NCI-H510A treated with DMSO at 0.1 percent for 48 hours (cell line): ENCODE results near the gene BTG1.
"Not testable (repeated sequence)": the region's sequence is repeated elsewhere in the genome, so short reads cannot be mapped to it uniquely, and the experiment has no call there.

Experiments used
- DNase-seq: peaks from one replicate; lab custom pipeline; 2025; lab: John Stamatoyannopoulos, UW

Gene BTG1

DNA sequence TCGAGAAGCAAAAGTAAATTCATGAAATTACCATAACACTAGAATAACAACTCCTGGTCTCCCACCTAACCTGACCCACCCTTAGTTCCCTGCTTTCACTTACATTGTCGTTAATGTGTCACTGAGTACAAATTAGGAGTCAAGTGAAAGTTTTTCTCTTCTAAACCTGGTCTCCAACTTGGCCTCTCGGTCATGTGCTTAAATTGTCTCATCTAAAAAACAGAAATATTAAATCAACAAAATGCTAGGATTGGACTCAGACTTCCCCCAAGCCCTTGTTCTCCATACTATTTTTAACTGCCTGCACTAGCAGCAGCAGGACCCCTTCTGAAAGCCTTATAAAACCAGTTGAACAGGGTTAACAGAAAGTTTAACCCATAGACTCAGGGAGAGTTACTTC is 1.8 kb upstream of the BTG1 start:
- DNase-seq: no peak

DNA sequence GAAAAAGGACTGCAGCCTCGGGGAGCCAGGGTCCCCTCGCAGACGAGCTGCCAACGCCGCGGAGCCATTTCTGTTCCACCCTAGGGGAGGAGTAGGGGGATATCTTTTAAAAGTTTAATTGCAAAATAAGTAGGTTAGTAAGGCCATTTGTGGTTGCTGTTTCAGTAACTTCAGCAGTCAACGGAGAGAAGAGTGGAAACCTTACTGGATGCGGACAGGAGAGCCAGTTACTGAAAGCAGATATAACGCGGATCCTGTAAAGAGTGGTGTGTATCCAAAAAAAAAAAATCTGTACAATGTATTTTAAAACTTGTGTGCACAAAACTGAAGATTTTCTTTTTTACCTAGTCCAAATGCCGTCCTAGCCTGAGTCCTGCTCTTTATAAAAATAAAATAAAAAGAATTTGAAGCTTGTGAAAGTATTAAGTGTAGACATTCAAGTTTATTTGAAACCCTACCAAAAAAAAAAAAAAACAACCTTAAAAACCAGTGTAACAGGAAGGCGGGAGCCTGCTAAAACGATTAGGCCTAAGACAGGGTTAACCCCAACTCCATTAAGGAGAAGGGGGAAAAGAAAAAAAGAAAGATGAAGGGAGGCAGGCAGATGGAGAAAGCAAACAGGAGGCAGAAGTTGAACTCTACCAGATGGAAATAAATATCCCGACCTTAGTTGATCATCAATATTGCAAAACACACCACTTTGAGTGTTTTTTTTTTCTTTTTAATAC is 1.0 kb upstream of the BTG1 start:
- DNase-seq: peak; percentile 67

DNA sequence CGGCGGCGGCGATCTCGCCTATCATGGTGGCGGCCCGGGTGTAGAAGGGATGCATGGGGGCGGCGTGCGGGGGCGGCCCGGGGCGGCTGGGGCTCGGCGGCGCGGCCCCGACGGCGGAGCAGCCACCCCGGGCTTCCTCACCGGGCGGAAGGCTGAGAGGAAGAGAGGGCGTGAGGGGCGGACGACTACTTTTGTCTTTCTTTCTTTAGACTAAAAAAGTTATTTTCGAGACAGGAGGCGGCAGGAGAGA is 240 bp downstream of the BTG1 start:
- DNase-seq: no peak

DNA sequence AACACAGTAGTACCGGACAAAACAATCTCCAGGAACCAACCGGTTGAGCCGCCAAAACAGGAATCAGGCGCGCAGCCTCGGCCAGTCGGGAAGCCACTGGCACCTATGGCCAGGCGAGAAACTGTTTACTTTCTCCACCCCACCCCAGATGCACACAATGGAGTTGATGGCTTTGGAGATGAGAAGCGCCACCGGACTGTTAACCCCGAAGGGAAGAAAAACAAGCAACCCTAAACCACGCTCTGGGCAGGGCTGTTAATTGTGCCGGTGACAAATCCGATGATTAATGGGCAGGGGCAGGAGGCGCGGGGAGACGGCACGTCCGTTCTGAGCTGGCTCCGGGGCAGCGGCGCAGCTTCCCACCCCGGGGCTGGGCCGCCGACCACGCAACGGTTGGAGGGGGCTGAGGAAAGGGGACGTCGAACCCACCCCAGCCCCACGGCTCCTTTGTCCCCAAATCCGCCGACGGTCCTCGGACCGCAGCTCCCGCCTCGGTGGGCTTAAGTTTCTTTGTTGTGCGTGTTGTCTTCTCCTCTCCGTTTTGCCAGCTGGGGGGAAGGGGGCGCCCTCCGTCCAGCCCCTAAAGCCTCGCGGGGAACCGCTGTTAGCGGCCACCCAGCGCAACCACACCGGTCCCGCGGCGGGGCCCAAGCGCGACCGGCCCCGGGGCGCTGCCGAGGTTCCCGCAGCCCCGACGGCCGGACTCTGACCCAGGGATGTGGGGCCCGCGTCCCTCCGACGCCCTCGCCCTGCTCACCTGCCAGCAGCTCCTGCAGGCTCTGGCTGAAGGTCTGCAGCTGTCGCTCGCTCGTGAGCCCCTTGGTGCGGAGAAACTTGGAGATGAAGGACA is 790 bp downstream of the BTG1 start:
- peak; percentile 80 for DNase-seq

DNA sequence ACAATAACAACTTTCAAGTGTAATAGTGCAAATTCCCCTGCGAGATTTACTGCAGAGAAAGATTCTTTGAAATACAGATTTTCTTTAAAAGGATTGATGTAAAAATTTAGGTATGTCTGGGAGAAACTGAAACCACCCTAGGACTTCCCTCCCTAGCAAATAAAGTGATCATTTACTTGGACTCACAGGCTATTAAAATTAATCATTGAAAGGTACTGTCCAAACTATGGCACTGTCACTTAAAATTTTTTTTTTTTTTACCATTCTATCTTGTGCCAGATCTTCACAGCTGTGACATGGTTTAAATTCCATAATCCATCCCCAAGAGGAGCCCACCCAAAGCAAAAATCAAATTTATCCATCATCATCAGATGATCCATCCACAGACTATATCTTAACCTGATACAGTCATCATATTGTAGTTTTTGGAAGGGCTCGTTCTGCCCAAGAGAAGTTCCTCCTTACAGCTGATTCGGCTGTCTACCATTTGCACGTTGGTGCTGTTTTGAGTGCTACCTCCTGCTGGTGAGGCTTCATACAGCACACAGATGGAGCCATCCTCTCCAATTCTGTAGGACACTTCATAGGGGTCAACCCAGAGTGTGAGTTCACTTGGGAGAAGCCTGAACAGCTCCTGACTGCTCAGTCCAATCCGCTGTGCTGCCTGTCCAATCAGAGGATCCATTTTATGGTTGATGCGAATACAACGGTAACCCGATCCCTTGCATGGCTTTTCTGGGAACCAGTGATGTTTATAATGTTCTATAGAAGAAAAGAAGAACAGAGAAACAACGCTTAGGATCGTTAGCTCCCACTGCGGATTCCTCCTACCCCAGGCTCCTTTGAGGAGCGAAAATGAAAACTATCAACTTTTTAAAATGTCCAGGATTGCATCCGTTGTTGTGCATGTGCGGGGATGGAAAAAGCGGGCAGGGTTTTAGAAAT is 1.7 kb downstream of the BTG1 start:
- peak; percentile 88 for DNase-seq

DNA sequence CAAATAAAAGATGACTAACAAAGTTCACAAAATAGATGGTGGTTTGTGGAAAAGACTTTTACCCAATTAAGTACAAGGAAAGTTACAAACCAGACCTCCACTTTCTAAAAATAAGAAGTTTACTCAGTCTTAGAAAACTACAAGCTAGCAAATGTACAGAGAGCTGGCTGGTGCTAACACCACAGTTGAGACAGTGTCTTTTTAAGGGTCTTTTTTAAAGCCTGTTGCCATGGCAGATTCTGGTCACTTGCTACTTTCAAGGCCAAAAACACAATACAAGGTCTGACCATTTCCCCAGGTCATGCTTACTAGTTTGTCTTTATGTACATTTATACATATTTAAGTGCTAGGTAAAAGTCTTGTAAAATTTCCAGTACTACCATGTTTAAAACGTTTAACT is 2.4 kb downstream of the BTG1 start:
- DNase-seq: no peak

DNA sequence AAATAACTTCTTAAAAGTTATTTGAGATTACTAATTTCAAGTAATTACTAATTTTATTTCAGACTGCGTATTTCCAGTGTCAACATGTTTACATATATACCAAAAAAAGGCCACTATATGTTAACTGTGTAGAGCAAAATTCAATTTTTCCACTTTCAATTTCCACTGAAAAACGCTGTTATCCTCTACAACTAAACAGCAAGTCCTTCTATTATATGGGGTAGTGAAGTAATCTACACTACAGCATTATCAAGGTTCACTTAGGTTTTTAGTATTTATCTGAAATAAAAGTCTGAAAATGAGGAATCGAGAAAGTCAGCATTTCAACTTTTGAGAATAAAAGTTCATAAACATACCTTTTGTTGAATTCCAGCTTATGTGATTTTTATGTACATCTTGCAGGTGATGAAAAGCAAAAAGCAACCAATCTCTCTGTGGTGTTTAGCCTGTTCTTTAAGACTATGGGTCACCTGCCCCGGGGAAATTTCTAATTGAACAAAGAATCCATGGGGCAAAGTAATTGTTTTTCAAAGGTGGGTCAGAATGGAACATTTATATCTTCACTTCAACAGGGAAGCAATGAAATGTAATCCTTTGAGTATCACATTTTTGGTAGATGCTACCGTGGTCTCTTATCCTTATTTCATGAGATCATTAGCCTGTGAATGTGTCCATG is 3.3 kb downstream of the BTG1 start:
- no peak for DNase-seq

DNA sequence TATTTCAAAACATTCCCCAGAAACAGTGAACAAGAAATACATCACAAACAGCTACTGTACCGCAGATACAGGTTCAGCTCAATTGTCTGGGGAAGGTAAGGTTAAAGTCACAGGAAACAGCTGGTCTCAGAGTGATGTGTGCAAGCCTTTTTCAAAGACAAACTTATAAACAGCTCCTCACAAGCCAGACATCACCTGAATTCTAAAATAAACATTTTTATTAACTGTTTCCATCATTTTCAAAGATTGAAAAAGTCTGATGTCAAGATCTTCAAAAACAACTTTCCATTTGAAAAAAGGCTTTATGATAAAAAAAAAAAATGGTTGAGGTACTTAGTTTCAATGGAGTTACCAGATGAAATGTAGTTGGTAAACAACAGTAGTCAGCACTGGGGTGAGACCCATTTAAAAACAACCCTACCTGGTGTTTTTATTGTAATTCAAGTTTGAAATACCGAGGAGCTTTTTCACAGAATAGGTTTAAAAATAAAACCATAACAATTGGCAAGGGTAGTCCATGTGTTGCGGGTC is 4.0 kb downstream of the BTG1 start:
- peak; percentile 24 for DNase-seq

DNA sequence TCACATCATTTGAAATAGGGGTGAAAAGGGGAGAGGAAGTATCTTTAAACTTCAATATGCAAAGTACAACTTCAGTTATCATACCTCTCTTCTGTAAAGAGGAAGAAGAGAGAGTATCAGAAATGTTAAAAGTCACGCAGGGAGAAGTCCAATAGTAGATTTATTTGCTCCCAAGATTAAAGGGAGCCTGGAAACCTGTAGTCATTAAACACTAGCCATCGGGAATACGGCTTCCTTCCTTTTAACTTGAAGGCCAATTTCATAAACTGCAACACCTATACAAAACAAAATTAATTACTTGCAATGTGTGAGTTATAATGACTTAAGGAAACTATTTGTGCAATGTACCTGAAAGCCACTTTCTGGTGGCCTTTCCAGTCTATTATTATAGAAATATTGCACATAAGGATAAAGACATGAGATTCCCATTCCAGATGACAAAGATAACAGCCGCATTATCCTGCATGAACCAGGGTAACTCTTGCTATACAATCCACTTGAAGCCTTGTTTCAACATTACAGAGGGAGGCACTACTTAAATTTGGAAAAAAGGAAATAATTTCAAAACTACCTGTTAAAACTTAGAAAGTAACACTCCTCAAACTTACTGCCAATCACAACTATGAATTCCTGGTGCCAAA is 4.6 kb downstream of the BTG1 start:
- no peak for DNase-seq

DNA sequence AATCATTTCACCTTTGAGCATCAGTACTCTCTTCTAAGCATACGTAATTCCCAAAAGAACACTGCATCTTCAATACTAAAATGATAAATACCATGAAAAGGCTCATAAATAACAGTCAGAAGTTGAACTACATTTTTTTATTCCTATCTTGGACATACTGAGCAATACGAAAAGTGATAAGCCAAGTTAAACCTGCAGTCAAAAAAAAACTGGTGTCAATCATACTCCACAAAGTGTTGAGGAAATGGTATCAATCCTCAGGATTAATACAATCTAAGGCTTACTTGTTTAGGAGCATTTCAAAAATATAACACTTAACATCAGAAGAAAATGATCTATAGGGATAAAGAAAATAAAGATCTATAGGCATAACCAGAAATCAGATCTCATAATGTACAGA is 5.5 kb downstream of the BTG1 start:
- DNase-seq: no peak

DNA sequence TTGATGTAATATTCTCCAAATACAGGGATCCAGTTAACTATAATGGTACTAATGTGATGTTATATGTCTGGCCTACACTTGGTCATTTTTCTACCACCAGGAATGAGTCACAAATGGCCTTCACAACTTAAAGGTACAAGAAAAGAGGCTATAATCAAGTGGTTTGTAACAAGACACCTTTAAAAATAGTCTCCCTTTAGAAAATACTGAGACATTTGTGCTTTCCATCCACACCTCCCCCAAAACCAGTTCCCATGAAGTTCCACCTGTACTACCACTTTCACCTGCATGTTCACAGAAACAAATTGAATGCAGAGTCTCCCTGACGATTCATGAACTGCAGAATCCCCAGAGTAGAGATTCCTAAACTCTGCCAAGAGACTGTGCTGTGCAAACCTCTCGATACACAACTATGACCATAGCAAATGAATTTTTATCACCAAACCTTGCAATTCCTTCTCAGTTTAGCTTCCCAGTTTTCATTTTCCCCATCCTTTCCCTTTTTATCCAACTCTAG is 6.0 kb downstream of the BTG1 start:
- DNase-seq: peak; percentile 23

DNA sequence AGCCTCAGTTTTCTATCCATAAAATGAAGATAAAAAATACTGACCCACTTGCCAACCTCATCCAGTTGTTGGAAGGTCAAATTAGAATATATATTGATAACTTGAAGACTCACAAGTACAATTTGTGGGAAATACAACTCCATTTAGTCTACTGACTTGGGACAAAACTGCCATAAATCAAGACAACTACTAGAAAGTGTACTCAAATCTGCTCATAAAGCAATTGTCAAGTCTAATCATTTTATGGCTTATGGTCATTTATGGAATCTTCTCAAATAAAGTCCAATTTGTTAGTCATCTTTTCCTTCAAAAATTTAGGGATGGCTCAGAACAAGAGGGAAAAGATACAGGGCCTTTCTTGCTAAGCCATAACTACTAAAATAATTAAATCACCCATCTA is 7.0 kb downstream of the BTG1 start:
- no peak for DNase-seq

DNA sequence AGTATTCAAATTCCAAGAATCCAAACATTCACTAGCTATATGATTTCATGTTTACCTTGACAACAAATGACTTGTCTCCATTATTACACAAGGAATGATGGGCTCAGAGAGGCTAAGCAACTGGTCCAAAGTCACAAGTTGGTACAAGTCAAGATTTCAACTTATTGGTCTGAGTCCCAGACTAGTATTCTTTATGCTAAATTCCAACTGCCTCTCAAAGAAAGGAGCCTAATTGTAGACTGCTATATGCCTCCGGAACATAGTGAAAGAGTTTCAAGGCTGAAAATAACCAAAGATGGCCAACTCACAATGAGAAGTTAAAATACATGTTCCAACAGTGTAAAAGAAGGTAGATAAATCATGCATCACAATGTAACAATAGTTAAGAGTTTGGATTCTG is 7.5 kb downstream of the BTG1 start:
- no peak for DNase-seq

DNA sequence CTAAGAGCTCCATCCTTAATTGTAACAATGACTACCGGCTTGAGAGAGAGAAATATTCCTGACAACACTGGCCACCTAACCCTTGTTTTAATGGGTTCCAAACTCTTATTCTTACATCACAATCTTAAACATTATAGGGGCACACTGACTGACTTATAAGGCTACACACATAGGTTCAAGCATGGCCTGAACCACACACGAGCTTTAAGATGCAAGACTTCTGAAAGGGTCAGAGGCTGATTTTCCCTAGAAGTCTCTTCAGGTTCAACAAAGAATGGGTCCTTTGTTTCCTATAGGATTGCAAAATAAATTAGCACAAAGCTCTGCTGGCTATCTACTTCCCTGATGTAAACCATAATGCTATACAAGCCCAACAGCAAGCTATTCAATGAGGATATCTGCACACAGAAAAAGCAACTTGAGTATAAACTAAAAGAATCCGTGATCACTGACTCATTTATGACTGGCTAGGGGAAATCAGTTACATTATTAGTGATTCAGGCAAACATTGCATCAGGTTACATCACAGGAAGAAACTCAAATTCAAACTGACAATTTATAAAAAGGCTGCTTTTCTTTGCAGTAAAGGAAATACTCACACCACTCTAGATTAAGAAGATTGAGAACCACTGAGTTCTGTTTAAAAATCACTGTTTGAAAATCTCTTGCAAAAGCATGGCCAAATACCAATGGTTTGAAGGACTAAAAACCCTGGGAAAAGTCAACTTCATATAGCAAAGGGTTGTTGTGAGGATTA is 8.5 kb downstream of the BTG1 start:
- no peak for DNase-seq

DNA sequence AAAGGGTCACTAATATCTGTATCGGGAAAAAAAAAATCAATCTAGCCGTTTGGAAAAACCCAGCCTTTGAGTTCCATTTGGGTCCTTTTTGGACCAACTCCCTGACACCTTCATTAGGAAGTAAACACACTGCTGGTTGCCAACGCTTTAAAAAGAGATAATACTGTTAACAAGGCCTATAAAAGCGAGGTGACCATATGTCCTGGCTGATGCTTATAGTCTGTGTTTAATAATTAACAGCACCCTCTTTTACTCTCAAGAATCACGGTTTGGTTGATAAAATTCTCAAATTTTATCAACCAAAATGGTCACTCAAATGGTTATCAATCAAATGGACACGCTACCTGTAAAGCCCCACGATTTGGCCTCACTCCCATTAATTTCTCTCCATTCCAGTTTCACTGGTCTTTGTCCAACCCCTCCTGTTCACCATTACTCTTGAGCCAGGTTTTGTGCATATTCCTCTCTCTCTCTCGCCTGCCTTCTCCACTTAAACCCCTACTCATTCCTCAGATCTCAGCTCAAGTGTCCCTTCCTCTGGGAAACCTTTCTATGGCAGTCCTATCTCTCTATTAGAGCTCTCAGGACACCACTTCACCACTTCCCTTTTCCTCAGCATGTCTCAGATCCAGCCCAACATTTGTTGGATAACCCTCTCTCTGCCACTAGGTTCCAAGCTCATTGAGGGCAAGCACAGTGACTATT is 9.5 kb downstream of the BTG1 start:
- no peak for DNase-seq

DNA sequence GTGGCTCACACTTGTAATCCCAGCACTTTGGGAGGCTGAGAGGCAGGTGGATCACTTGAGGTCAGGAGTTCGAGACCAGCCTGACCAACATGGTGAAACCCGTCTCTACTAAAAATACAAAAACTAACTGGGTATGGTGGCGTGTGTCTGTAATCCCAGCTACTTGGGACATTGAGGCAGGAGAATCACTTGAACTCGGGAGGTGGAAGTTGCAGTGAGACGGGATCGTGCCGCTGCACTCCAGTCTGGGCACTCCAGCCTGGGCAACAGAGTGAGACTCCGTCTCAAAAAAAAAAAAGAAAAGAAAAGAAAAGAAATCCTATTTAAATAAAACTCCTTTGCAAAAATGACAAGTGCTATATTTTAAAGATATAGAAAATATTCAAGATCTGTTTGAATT is 10.1 kb downstream of the BTG1 start:
- DNase-seq: not testable (repeated sequence)

DNA sequence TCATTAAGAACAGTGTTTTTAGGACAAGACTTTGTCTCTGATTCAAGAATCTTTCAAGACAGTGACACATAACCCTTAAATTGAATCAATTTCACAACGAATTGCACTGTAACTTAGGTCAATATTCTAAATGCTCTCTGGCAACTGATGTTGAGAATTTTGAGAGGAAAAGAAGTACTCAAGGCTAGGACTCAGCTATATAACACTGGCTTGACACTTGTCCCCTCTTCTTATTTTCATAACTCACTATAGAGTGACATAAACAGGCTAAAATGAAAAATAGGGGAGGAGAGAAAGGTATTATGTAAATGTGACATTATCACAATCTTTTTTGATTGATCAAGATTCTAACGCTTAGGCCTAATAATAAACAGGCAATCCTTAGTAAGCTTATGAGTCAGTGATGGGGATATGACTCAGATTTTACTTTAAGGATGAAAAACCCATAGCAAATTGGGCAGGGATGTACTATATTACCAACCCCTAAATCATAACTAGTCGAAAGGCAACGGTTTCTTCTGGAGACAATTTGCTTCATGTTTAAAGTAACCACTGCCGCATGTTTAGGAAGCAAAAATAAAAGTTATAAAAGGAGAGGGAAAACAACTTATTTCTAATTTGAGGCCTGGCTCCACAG is 10.9 kb downstream of the BTG1 start:
- DNase-seq: no peak

DNA sequence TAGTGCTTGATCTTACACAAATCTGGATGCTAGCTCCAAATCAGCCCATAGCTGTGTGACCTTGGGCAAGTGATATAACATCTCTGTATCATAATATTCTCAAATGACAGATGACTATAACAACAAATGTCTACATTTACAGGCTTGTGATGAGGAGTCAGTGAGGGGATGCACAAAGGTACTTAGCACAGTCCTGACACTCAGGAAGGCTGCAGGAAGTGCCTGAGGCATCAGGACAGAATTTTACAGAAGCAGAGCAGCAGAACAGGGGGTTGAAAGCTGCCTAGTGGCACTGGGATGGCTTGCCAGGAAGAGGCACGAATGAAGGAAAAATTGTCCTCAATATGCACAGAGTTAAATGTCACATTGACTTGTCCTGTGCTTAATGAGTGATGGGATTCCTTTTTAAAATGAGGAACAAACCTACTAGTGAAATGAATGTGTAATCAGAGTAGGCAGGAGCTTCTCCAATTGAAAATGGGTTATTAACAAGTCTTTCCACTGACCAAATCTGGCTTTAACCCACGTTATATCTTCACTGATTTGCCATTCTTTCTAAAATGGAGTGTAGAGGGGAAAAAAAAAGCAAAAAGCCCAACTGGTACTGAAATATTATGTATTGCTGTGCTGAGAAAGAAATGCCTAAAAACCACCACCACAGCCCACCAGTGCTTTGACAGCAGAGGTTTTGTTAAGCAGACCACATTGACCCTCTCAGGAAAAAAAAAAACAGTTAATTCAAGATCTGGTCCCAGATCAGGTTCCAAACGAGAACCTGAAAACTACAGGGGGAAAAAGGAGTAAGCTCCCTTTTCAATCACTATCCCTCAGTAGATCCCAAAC is 11.6 kb downstream of the BTG1 start:
- no peak for DNase-seq
